HCT116 (cell line): ENCODE results near the gene PGA5. TPM values are rescaled to one million over a fixed set of nuclear protein-coding genes. Genes with fewer than 3 reads are reported as not detected.

ENCODE experiments used
- ATAC-seq: fragments of 200-7000 bp; cut with Tn5 transposase; 2 replicates; pipeline ENCODE4 v1.9.1; 2020; ENCODE audit warnings: mild to moderate bottlenecking, moderate library complexity
- BruUV-seq: library from RNA; stranded (reverse); fragments of 400-500 nt; replicated peaks from 2 replicates; lab custom pipeline; 2021; lab: Mats Ljungman, UMichigan
- CTCF ChIA-PET: fragments of 300-600 bp; sonication (Branson Sonifier 250); formaldehyde crosslinking; loops from one replicate; lab custom pipeline; 2021; ENCODE audit warnings: antibody characterized with exemption; lab: Charles Lee
- POLR2A ChIA-PET: fragments of 300-600, 350-600 bp; sonication (Branson Sonifier 250); formaldehyde crosslinking; loops from one replicate; lab custom pipeline; 2021; ENCODE audit warnings: antibody characterized with exemption; lab: Charles Lee
- RAD21 ChIA-PET, 2 experiments: fragments of 300-600 bp; sonication (Branson Sonifier 250); formaldehyde crosslinking; loops; one replicate each; lab custom pipeline; 2023; ENCODE audit warnings: low total read pairs in 2 of 2; ENCODE audit not compliant: uncharacterized antibody in 2 of 2, unreplicated experiment in 2 of 2, low non-redundant PET in 1 of 2; lab: Charles Lee
- DNase-seq: peaks from one replicate; pipeline ENCODE4 v3.0.0-alpha.2; 2010; ENCODE audit warnings: low read depth, low spot score
- H2AFZ ChIP-seq: fragments of 200-600 bp; shearing (Covaris generic), sonication (generic); 2 replicates; pipeline ENCODE4 v1.6.1; 2017; ENCODE audit warnings: low read depth, mixed run types, mixed read lengths, antibody characterized with exemption, low read length; ENCODE audit not compliant: poor library complexity, severe bottlenecking
- H3K27ac ChIP-seq: 2 replicates; pipeline ENCODE4 v1.5.1; 2012; ENCODE audit warnings: low read depth, low read length
- H3K27me3 ChIP-seq: fragments of 200-600 bp; sonication (generic); 2 replicates; pipeline ENCODE4 v1.6.1; 2016; ENCODE audit warnings: mixed run types, low read length, mixed read lengths; ENCODE audit not compliant: insufficient read depth
- H3K36me3 ChIP-seq, 2 experiments: fragments of 200-500 bp in 1 of 2; fragments of 200-600 bp in 1 of 2; sonication (Bioruptor generic) in 1 of 2; sonication (generic) in 1 of 2; 2 replicates each; pipeline versions ENCODE4 v1.5.1 to v1.6.1; 2014 to 2016; ENCODE audit warnings: low read length in 2 of 2, inconsistent platforms in 1 of 2, mixed read lengths in 1 of 2, mixed run types in 1 of 2; ENCODE audit not compliant: insufficient read depth in 2 of 2, control insufficient read depth in 1 of 2
- H3K4me1 ChIP-seq, 2 experiments: fragments of 200-600 bp in 1 of 2; sonication (generic) in 1 of 2; 2 replicates each; pipeline versions ENCODE4 v1.5.1 to v1.6.1; 2012 to 2017; ENCODE audit warnings: low read length in 2 of 2, inconsistent platforms in 1 of 2, mild to moderate bottlenecking in 1 of 2, mixed read lengths in 1 of 2, mixed run types in 1 of 2, moderate library complexity in 1 of 2; ENCODE audit not compliant: insufficient read depth in 2 of 2, control insufficient read depth in 1 of 2
- H3K4me2 ChIP-seq: fragments of 200-600 bp; sonication (generic); 2 replicates; pipeline ENCODE4 v1.6.1; 2017; ENCODE audit warnings: mixed run types, low read length, mixed read lengths
- H3K4me3 ChIP-seq, 2 experiments: fragments of 200-600 bp in 1 of 2; sonication (generic) in 1 of 2; replicated peaks in 1 of 2; 2 replicates each; pipeline ENCODE4 v1.5.1; 2011 to 2016; ENCODE audit warnings: low read length in 2 of 2, control low read depth in 1 of 2, low read depth in 1 of 2, mild to moderate bottlenecking in 1 of 2, mixed read lengths in 1 of 2, mixed run types in 1 of 2
- H3K79me2 ChIP-seq: fragments of 200-600 bp; sonication (generic); 2 replicates; pipeline ENCODE4 v1.6.1; 2017; ENCODE audit warnings: mild to moderate bottlenecking, mixed run types, low read length, moderate library complexity, mixed read lengths; ENCODE audit not compliant: insufficient read depth
- H3K9ac ChIP-seq: fragments of 200-600 bp; sonication (generic); 2 replicates; pipeline ENCODE4 v1.6.1; 2016; ENCODE audit warnings: low read length, mixed read lengths
- H3K9me2 ChIP-seq: fragments of 200-600 bp; sonication (generic), shearing (Covaris generic); 2 replicates; pipeline ENCODE4 v1.6.1; 2017; ENCODE audit warnings: mixed run types, mild to moderate bottlenecking, moderate library complexity; ENCODE audit not compliant: insufficient read depth
- H3K9me3 ChIP-seq, 2 experiments: fragments of 200-500 bp in 1 of 2; fragments of 200-600 bp in 1 of 2; sonication (Bioruptor generic) in 1 of 2; sonication (generic) in 1 of 2; 2 replicates each; pipeline ENCODE4 v1.6.1; 2014 to 2017; ENCODE audit warnings: low read length in 2 of 2, mixed read lengths in 2 of 2, inconsistent platforms in 1 of 2, low read depth in 1 of 2, mild to moderate bottlenecking in 1 of 2, mixed run types in 1 of 2, moderate library complexity in 1 of 2; ENCODE audit not compliant: control insufficient read depth in 1 of 2, insufficient read depth in 1 of 2
- H4K20me1 ChIP-seq: fragments of 200-600 bp; sonication (generic), shearing (Covaris generic); 2 replicates; pipeline ENCODE4 v1.6.1; 2017; ENCODE audit warnings: mixed run types, mild to moderate bottlenecking, moderate library complexity; ENCODE audit not compliant: insufficient read depth
- CBX3 ChIP-seq: IDR thresholded peaks from 2 replicates; pipeline ENCODE4 v1.6.1; 2012; ENCODE audit warnings: low read depth
- CEBPB ChIP-seq: IDR thresholded peaks from 2 replicates; pipeline ENCODE4 v1.6.1; 2012; ENCODE audit warnings: low read depth
- ELF1 ChIP-seq: IDR thresholded peaks from 2 replicates; pipeline ENCODE4 v1.6.1; 2012; ENCODE audit warnings: low read depth, borderline replicate concordance
- EZH2 ChIP-seq: fragments of 200-600 bp; sonication (generic); IDR thresholded peaks from 2 replicates; pipeline ENCODE4 v1.6.1; 2017; ENCODE audit warnings: antibody characterized with exemption, mixed run types
- EZH2phosphoT487 ChIP-seq: fragments of 200-600 bp; IDR thresholded peaks from 2 replicates; pipeline ENCODE4 v1.6.1; 2018; ENCODE audit warnings: antibody characterized with exemption, borderline replicate concordance
- JUND ChIP-seq: IDR thresholded peaks from 2 replicates; pipeline ENCODE4 v1.6.1; 2012
- POLR2A ChIP-seq: IDR thresholded peaks from 2 replicates; pipeline ENCODE4 v1.7.0; 2011; ENCODE audit warnings: borderline replicate concordance; ENCODE audit not compliant: insufficient read depth, insufficient read length; ENCODE audit errors: extremely low read depth
- POLR2AphosphoS5 ChIP-seq: IDR thresholded peaks from 2 replicates; pipeline ENCODE4 v1.6.1; 2011; ENCODE audit warnings: mild to moderate bottlenecking, low read depth, low read length, moderate library complexity
- RAD21 ChIP-seq: IDR thresholded peaks from 2 replicates; pipeline ENCODE4 v1.6.1; 2012; ENCODE audit warnings: low read depth, mild to moderate bottlenecking
- SP1 ChIP-seq: IDR thresholded peaks from 2 replicates; pipeline ENCODE4 v1.6.1; 2012; ENCODE audit warnings: low read depth
- SRF ChIP-seq: IDR thresholded peaks from 2 replicates; pipeline ENCODE4 v1.6.1; 2012; ENCODE audit warnings: low read depth
- TCF7L2 ChIP-seq: IDR thresholded peaks from 2 replicates; pipeline ENCODE4 v1.7.0; 2011; ENCODE audit warnings: borderline replicate concordance, inconsistent platforms; ENCODE audit not compliant: insufficient read depth, insufficient read length; ENCODE audit errors: extremely low read depth
- YY1 ChIP-seq: IDR thresholded peaks from 2 replicates; pipeline ENCODE4 v1.6.1; 2011; ENCODE audit warnings: low read length, low read depth, moderate library complexity, mild to moderate bottlenecking; ENCODE audit not compliant: insufficient replicate concordance; ENCODE audit errors: extremely low read depth
- ZFX ChIP-seq: fragments of 450-650 bp; IDR thresholded peaks from 2 replicates; pipeline ENCODE4 v1.6.1; 2017
- ZNF274 ChIP-seq: fragments of 200-500 bp; sonication (Bioruptor generic); IDR thresholded peaks from 2 replicates; pipeline ENCODE4 v1.6.1; 2014; ENCODE audit warnings: mild to moderate bottlenecking, low read depth, low read length, inconsistent platforms
- intact Hi-C: fragments of 100-400 bp; cut with micrococcal nuclease; formaldehyde crosslinking; loops from 2 replicates; pipeline ENCODE4 v1.10.0; 2022
- total RNA-seq: library from RNA; stranded (reverse); gene quantifications from one replicate; pipeline ENCODE4 v1.2.1, GENCODE V29; 2021; ENCODE audit not compliant: unreplicated experiment
- TF ChIP-seq, protein P1 (sequence below): IDR thresholded peaks from 2 replicates; pipeline ENCODE4 v1.6.1; 2012
- TF ChIP-seq, protein P2 (sequence below): IDR thresholded peaks from 2 replicates; pipeline ENCODE4 v1.6.1; 2012; ENCODE audit warnings: low read depth
- TF ChIP-seq, protein P3 (sequence below): IDR thresholded peaks from 2 replicates; pipeline ENCODE4 v1.6.1; 2011; ENCODE audit warnings: mild to moderate bottlenecking, low read length, moderate library complexity; ENCODE audit not compliant: insufficient replicate concordance; ENCODE audit errors: extremely low read depth
- TF ChIP-seq, protein P4 (sequence below): IDR thresholded peaks from 2 replicates; pipeline ENCODE4 v1.6.1; 2012
- TF ChIP-seq, protein P5 (sequence below), 3 experiments: fragments of 200-600 bp in 1 of 3; sonication (generic) in 1 of 3; IDR thresholded peaks in 2 of 3; conservative IDR thresholded peaks in 1 of 3; 2 replicates each; pipeline ENCODE4 v1.5.1; 2012 to 2017; ENCODE audit warnings: low read depth in 2 of 3, low read length in 2 of 3, antibody characterized with exemption in 1 of 3, borderline replicate concordance in 1 of 3, control low read depth in 1 of 3, mild to moderate bottlenecking in 1 of 3, mixed read lengths in 1 of 3, mixed run types in 1 of 3, moderate library complexity in 1 of 3; ENCODE audit not compliant: insufficient read depth in 1 of 3

Gene PGA5
- total RNA-seq, 1 experiment from 2014 or later = not detected

DNA sequence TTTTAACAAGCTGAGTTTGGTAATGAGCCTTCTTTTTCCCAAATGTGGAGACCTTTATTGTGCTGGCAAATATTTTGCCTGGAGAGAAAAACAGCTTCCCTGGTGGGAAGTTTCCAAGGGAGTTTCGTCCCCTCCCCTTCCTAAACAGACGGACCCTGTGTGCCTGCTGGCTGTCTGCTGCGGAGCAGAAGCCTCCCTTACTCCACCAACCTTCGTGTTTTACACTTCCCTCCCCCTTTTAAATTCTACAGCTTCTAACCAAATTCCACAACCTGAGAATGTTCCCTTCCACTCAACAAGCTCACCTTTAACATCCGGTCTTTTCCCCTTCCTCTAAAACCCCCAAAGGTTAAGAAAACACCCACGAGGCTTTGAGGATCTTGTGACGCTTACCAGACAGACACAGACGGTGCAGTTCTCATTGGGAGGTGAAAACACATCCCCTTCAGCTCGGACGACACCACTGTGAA, 37.1 kb downstream of the PGA5 start:
- Histone ChIP-seq H3K27ac (no peak overlapping the region), H3K9me2 (no peaks in the 10 kb centered on the region), H4K20me1 (no peaks in the 10 kb centered on the region), H3K27me3 (no peaks in the 10 kb centered on the region), H2AFZ (no peak overlapping the region), H3K4me1 (peaks cover 0 to 7% of the 10 kb centered on the region in 2 experiments; a peak in 2 of 4 replicates), H3K9ac (no peak overlapping the region), H3K36me3 (no peaks in the 10 kb centered on the region), H3K4me3 (no peak overlapping the region), H3K4me2 (no peak overlapping the region), H3K79me2 (no peaks in the 10 kb centered on the region), H3K9me3 (no peaks in the 10 kb centered on the region)
- ChIA-PET POLR2A (no interaction called here), CTCF (no interaction called here), RAD21 (no interaction called here)
- BruUV-seq = no TSS peak
- no peak for ATAC-seq
- TF ChIP-seq ELF1 (no peak), ZNF274 (no peak), ZFX (no peak), SP1 (no peak), JUND (no peak), POLR2AphosphoS5 (no peak), CEBPB (no peak), CBX3 (no peak), RAD21 (no peak), TCF7L2 (no peak), EZH2phosphoT487 (no peak), POLR2A (no peak), EZH2 (no peak), YY1 (no peak), SRF (no peak)
- TF ChIP-seq, protein P1, sequence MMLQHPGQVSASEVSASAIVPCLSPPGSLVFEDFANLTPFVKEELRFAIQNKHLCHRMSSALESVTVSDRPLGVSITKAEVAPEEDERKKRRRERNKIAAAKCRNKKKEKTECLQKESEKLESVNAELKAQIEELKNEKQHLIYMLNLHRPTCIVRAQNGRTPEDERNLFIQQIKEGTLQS = no peak
- TF ChIP-seq, protein P2, sequence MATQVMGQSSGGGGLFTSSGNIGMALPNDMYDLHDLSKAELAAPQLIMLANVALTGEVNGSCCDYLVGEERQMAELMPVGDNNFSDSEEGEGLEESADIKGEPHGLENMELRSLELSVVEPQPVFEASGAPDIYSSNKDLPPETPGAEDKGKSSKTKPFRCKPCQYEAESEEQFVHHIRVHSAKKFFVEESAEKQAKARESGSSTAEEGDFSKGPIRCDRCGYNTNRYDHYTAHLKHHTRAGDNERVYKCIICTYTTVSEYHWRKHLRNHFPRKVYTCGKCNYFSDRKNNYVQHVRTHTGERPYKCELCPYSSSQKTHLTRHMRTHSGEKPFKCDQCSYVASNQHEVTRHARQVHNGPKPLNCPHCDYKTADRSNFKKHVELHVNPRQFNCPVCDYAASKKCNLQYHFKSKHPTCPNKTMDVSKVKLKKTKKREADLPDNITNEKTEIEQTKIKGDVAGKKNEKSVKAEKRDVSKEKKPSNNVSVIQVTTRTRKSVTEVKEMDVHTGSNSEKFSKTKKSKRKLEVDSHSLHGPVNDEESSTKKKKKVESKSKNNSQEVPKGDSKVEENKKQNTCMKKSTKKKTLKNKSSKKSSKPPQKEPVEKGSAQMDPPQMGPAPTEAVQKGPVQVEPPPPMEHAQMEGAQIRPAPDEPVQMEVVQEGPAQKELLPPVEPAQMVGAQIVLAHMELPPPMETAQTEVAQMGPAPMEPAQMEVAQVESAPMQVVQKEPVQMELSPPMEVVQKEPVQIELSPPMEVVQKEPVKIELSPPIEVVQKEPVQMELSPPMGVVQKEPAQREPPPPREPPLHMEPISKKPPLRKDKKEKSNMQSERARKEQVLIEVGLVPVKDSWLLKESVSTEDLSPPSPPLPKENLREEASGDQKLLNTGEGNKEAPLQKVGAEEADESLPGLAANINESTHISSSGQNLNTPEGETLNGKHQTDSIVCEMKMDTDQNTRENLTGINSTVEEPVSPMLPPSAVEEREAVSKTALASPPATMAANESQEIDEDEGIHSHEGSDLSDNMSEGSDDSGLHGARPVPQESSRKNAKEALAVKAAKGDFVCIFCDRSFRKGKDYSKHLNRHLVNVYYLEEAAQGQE = no peak
- TF ChIP-seq, protein P3, sequence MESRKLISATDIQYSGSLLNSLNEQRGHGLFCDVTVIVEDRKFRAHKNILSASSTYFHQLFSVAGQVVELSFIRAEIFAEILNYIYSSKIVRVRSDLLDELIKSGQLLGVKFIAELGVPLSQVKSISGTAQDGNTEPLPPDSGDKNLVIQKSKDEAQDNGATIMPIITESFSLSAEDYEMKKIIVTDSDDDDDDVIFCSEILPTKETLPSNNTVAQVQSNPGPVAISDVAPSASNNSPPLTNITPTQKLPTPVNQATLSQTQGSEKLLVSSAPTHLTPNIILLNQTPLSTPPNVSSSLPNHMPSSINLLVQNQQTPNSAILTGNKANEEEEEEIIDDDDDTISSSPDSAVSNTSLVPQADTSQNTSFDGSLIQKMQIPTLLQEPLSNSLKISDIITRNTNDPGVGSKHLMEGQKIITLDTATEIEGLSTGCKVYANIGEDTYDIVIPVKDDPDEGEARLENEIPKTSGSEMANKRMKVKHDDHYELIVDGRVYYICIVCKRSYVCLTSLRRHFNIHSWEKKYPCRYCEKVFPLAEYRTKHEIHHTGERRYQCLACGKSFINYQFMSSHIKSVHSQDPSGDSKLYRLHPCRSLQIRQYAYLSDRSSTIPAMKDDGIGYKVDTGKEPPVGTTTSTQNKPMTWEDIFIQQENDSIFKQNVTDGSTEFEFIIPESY = no peak
- TF ChIP-seq, protein P4, sequence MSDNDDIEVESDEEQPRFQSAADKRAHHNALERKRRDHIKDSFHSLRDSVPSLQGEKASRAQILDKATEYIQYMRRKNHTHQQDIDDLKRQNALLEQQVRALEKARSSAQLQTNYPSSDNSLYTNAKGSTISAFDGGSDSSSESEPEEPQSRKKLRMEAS = no peak
- TF ChIP-seq, protein P5, sequence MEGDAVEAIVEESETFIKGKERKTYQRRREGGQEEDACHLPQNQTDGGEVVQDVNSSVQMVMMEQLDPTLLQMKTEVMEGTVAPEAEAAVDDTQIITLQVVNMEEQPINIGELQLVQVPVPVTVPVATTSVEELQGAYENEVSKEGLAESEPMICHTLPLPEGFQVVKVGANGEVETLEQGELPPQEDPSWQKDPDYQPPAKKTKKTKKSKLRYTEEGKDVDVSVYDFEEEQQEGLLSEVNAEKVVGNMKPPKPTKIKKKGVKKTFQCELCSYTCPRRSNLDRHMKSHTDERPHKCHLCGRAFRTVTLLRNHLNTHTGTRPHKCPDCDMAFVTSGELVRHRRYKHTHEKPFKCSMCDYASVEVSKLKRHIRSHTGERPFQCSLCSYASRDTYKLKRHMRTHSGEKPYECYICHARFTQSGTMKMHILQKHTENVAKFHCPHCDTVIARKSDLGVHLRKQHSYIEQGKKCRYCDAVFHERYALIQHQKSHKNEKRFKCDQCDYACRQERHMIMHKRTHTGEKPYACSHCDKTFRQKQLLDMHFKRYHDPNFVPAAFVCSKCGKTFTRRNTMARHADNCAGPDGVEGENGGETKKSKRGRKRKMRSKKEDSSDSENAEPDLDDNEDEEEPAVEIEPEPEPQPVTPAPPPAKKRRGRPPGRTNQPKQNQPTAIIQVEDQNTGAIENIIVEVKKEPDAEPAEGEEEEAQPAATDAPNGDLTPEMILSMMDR (IDR thresholded peaks at IDR 0.05 in 2 of 3, conservative IDR thresholded peaks at IDR 0.05 in 1 of 3; ENCODE audit: borderline replicate concordance in 1 of 3, insufficient read depth in 1 of 3, low read depth in 2 of 3, low read length in 2 of 3) = no peak
- intact Hi-C loops = no loop called here
- no peak for DNase-seq
